ENCODE results near the gene HCLS1.

Gene HCLS1

DNA sequence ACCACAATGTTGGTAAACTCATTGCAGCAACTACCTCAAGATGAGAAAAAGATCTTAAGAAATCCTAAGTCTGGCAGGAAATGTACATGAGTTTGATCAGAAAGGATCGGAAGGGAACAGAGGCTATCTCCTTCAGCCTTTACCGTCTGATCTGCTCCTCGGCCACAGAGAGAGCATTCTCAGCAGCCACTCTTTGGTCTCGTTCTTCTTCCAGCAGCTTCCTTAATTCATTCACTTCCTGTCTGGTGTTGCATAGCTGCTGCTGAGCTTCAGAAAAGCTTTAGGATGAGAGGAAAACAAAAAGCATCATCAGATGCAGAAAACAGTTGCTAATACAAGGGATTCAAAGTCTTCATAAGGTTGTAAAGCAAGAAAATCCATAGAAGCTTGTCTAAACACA lies 6.6 kb upstream of the HCLS1 start:
- no peaks in the 10 kb centered on the region for H3K9me3 Mint-ChIP-seq (ENCODE audit: low read depth)
- peaks cover 31% of the 10 kb centered on the region for H3K36me3 Mint-ChIP-seq
- no peak overlapping the region for H3K27ac Mint-ChIP-seq
- H3K27me3 Mint-ChIP-seq = no peaks in the 10 kb centered on the region
- no peak overlapping the region for H3K4me3 Mint-ChIP-seq
- H3K4me1 Mint-ChIP-seq (ENCODE audit: low read depth) = no peaks in the 10 kb centered on the region

DNA sequence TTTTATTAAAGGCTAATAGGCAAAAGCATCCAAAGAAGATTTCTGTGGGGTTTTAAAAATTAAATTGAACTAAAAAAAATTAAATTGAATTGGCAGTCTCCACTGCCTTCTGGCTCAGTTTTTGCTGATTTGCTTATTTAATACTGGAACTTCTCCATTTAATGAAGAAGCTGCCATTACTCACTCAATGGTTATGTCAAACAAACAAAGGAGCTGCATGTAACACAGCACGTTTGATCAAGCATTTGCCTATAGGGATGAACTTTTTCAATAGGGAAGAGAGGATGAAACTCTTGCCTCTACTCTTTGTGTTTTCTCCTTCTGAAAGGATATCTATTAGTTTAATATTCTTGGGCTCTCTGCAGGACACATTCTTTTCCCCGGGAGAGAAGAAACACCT lies 4.8 kb upstream of the HCLS1 start:
- Mint-ChIP-seq H3K4me1 (ENCODE audit: low read depth) (peaks cover 11% of the 10 kb centered on the region), H3K27ac (no peak overlapping the region), H3K36me3 (peaks cover 28% of the 10 kb centered on the region), H3K4me3 (no peak overlapping the region), H3K9me3 (ENCODE audit: low read depth) (no peaks in the 10 kb centered on the region), H3K27me3 (no peaks in the 10 kb centered on the region)

DNA sequence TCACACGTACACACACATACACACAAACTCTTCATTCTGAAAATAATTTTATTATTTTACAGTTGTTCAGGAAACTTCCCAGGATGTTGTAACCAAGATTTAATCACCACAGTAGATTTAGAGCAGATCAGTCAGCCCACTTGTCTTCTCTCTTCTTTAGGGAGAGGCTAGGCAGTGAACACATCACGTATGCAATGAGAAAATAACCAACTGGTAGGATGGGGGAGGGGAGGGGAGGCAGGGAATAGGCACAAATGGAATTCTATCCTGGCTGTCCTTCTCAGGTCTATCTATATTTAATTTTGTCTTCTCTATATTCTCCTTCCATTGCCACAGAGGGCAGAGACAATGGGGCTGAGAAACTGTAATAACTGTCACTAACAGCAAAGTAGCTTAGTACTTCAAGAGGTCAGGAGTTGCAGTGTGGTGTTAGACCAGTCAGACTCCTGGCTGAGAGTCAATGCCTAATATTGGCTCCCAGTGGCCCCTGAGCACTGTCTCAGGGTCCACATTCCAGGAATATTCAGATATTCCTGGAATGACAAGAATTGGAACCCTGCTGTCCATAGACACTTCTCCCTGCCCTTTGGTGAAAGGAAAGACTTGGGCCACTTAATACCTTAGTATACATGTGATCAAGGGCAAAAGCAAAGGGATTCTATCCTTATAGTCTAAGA lies 2.6 kb upstream of the HCLS1 start:
- Mint-ChIP-seq H3K4me3 (no peak overlapping the region), H3K36me3 (peaks cover 27% of the 10 kb centered on the region), H3K9me3 (ENCODE audit: low read depth) (no peaks in the 10 kb centered on the region), H3K27ac (no peak overlapping the region), H3K4me1 (ENCODE audit: low read depth) (peaks cover 31% of the 10 kb centered on the region), H3K27me3 (no peaks in the 10 kb centered on the region)

DNA sequence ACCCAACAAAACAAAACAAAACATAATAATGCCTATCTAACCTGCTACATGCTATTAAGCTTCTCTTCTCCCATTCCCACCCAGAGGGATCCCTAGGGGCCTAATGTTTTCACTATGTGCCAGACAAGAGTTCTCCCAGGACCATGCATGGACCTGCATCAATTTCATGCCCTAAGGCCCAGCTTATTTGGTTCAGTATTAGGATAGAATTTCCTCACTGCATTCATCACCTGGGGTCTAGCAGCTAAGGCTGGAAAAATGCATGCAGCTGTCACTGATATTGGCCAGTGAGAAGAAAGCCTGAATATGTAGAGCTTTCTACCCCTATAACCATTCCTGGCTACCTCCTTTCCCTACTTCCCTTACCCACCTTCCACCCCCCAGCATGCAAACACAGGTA lies 2.0 kb upstream of the HCLS1 start:
- no peaks in the 10 kb centered on the region for H3K9me3 Mint-ChIP-seq (ENCODE audit: low read depth)

DNA sequence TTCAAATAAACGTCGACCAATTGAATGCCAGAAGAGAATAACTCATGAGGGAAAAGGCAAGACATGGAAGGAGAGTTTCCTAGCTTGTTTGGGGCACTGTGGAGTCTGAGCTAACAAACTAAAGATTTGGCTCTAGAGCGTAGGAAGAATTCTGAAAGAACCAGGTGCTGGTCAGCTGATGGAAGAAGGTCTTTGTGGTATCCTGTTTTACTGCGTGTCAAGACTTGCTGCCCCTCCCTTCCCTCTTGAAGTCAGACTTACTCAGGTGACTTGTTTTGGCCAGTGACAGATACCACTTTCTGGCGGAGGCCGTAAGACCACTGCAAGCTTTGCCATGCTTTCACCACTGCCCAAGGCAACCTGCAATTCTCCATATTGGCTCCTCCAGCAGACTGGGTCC lies 673 bp upstream of the HCLS1 start:
- H3K27me3 Mint-ChIP-seq = no peaks in the 10 kb centered on the region
- H3K36me3 Mint-ChIP-seq = peaks cover 29% of the 10 kb centered on the region
- H3K9me3 Mint-ChIP-seq (ENCODE audit: low read depth) = no peaks in the 10 kb centered on the region
- peak overlapping the region; percentile 99 for H3K27ac Mint-ChIP-seq
- peak overlapping the region; percentile 97 for H3K4me3 Mint-ChIP-seq
- H3K4me1 Mint-ChIP-seq (ENCODE audit: low read depth) = peaks cover 50% of the 10 kb centered on the region

More for the DNA sequence above, 2.0 kb upstream of the HCLS1 start:
- Mint-ChIP-seq H3K4me1 (ENCODE audit: low read depth) (peaks cover 37% of the 10 kb centered on the region), H3K4me3 (no peak overlapping the region), H3K27ac (no peak overlapping the region), H3K36me3 (peaks cover 33% of the 10 kb centered on the region), H3K27me3 (no peaks in the 10 kb centered on the region)

DNA sequence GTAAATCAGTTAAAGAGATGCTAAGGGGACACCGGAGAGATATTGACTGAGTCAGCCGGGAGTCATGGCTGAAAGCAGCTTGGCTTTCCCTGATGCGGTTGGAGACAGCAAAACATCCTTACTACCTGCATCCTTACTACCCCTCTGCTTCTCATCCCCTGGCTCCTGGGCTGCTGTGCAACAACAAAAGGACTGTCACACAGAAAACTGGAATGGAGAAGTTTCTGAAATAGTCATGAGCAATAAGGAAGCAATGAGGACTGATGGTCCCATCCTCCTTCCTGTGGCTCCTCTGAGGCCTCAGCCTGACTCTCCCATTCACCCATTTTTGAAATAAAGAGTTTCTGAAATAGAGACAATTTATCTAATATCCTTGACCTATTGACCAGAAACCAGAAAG lies 1.1 kb downstream of the HCLS1 start:
- no peaks in the 10 kb centered on the region for H3K9me3 Mint-ChIP-seq (ENCODE audit: low read depth)
- peak overlapping the region; percentile 97 for H3K4me3 Mint-ChIP-seq
- peak overlapping the region; percentile 99 for H3K27ac Mint-ChIP-seq
- H3K4me1 Mint-ChIP-seq (ENCODE audit: low read depth) = peaks cover 63% of the 10 kb centered on the region
- no peaks in the 10 kb centered on the region for H3K27me3 Mint-ChIP-seq
- H3K36me3 Mint-ChIP-seq = peaks cover 28% of the 10 kb centered on the region

DNA sequence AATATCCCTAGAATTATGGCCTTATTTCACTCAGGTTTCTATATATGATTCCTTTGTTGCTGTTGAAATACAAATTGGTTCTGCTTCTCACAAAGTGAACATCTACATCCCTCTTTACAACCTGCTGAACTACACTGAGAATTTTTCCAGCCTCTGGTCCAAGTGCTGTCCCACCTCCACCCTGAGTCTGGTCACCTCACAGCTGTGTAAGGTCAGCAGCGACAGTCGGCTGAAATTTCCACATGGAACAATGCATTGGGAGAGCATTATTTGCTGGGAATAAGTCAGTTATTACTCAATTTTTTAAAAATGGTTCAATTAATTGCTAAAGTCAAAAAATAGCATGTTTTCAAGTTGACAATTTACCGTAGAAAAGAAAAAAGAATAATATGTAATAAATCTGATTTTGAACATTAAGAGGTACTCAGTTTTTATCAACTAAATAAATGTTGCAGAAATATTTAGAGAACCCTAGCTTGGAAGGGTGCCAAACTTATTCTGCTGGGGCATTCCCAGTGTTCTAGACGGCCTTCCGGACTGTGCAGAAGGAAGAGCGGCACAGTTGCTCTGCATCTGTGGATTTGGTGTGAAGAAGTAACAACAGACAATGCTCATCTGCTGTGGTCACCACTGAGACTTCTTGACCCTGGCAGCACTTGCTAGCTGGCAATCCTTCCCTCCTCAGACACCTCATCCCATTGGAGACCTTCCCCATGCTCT lies 1.8 kb downstream of the HCLS1 start:
- H3K27ac Mint-ChIP-seq = peak overlapping the region; percentile 99
- peak overlapping the region; percentile 97 for H3K4me3 Mint-ChIP-seq
- peaks cover 70% of the 10 kb centered on the region for H3K4me1 Mint-ChIP-seq (ENCODE audit: low read depth)
- peaks cover 26% of the 10 kb centered on the region for H3K36me3 Mint-ChIP-seq
- H3K9me3 Mint-ChIP-seq (ENCODE audit: low read depth) = no peaks in the 10 kb centered on the region
- no peaks in the 10 kb centered on the region for H3K27me3 Mint-ChIP-seq

DNA sequence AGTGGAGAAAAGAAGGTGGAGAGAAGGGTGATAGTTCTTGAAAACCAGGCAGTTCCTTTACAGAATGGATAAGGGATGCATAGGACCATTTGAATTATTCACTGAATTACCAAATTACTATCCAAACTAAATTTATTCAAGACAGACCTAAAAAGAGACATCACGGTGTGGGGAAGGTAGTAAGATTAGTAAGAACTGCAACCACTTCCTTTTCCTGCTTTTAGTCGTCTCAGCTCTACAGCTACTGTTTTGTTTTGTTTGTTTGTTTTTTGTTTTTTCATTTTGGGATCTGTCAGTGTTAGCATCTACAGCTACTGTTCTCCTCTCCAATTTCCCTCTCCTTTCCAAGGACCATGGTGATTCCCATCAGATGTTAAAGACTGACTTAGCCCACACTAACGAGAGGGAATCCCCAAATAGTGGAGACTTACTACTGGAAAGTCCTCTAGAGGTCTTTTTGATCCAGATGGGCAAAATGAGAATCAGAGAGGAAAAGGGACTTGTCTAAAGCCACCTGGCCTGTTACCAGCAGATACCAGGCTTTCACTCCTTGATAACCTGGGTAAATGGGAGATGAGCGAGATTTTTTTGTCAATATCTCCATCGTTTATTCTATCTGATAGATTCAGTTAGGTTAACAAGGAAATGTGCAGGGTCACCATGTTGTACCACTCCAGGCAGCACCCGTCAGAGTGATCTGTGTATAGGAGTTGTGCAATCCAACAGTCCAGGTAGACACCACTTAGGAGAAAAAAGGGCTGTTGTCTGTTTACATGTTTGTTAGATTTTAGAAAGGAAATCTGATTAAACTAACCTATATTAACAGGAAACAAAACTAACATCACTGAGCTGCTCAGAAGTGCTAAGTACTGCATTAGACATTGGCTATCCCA lies 6.0 kb downstream of the HCLS1 start:
- Mint-ChIP-seq H3K27me3 (no peaks in the 10 kb centered on the region), H3K36me3 (peaks cover 27% of the 10 kb centered on the region), H3K4me3 (peak overlapping the region; percentile 75), H3K9me3 (ENCODE audit: low read depth) (no peaks in the 10 kb centered on the region), H3K27ac (peak overlapping the region; percentile 86), H3K4me1 (ENCODE audit: low read depth) (peaks cover 88% of the 10 kb centered on the region)

DNA sequence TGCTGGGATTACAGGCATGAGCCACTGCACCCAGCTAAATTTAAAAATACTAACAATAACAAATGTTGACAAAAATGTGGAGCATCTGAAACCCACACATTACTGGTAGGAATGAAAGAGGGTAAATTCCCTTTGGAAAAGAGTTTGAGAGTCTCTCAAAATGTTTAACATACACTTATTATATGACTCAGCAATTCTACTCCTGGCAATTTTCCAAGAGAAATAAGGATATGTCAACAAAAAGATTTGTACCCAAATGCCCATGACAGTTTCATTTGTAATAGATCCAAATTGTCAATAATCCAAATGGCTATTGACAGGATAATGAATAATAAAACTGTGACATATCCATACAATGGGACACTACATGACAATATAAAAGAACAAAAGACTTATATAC lies 9.0 kb downstream of the HCLS1 start:
- peak overlapping the region; percentile 78 for H3K27ac Mint-ChIP-seq
- H3K9me3 Mint-ChIP-seq (ENCODE audit: low read depth) = no peaks in the 10 kb centered on the region
- peaks cover 72% of the 10 kb centered on the region for H3K4me1 Mint-ChIP-seq (ENCODE audit: low read depth)
- peak overlapping the region; percentile 18 for H3K4me3 Mint-ChIP-seq
- H3K36me3 Mint-ChIP-seq = peaks cover 15% of the 10 kb centered on the region
- no peaks in the 10 kb centered on the region for H3K27me3 Mint-ChIP-seq

DNA sequence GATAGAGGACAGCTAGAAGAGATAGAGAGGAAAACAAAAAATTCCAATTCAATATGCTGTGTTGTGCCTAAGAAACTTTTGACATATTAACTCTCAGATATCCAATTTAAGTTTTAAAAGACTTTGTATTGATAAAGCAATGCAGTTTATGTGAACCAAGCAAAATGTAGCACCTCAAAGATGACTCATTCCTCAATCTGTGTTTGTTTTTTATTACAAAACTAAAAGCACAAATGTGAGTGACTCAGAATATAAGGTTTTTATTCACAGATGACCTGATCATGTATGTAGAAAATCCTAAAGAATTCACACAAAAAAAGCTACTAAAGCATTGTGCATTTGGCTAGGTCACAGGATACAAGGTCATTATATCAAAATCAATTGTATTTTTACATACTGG lies 11.1 kb downstream of the HCLS1 start:
- Mint-ChIP-seq H3K4me1 (ENCODE audit: low read depth) (peaks cover 58% of the 10 kb centered on the region), H3K27ac (no peak overlapping the region), H3K36me3 (peaks cover 10% of the 10 kb centered on the region), H3K9me3 (ENCODE audit: low read depth) (no peaks in the 10 kb centered on the region), H3K27me3 (no peaks in the 10 kb centered on the region), H3K4me3 (no peak overlapping the region)

DNA sequence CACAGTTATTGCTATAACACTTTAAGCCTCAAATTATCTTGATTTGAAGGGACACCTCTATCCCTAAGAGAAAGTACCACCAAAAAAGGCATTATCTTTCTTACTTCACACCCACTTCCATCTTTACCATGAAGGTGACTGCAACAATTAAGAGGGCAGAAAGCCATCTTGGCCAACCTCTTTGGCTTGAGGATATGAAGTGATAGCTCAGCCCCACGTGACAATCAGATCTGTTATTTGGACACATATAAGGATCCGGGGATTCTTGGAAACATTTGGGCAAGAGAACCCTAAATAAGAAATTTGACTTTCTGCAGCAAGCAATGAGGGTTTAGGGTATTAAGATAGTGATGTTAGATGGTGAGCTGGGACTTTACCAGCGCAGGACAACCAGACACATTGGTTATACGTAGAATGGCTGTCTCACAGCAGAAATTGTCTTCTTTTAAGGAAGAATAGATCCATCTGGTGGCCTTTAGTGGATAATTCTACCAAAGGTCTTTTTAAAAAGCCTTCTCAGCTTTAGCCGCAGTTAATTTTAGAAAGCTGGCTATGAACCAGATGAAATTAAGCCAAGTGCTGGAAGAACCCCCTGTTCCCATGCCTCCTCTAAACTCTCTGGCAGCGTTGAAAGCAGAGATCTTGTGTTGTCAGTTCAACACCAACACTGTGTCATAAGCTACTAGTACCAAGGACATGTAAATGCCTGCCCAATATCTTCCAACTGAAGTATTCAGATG lies 12.3 kb downstream of the HCLS1 start:
- Mint-ChIP-seq H3K27ac (peak overlapping the region; percentile 34), H3K27me3 (no peaks in the 10 kb centered on the region), H3K36me3 (peaks cover 7% of the 10 kb centered on the region), H3K9me3 (ENCODE audit: low read depth) (no peaks in the 10 kb centered on the region), H3K4me3 (no peak overlapping the region), H3K4me1 (ENCODE audit: low read depth) (peaks cover 45% of the 10 kb centered on the region)

DNA sequence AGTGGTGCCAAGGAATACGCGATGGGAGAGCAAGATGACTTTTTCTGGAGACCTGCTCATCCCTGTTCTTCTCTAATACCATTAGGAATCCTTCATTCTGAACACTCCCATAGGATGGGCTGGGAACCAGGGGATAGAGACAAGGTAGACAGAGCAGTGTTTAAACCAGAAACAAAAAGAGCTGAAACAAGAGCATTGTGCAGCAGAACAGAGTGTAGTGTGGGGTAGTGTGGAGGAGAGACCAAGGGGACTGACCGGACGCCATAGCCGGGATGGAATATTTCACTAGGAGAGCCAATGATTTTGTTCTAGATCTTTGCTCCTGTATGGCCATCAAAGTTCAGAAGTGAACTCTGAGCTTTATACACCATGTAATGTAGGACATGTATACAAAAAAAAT lies 15.6 kb downstream of the HCLS1 start:
- Mint-ChIP-seq H3K4me1 (ENCODE audit: low read depth) (peaks cover 31% of the 10 kb centered on the region), H3K27me3 (no peaks in the 10 kb centered on the region), H3K9me3 (ENCODE audit: low read depth) (no peaks in the 10 kb centered on the region), H3K36me3 (peaks cover 12% of the 10 kb centered on the region), H3K27ac (no peak overlapping the region), H3K4me3 (no peak overlapping the region)

DNA sequence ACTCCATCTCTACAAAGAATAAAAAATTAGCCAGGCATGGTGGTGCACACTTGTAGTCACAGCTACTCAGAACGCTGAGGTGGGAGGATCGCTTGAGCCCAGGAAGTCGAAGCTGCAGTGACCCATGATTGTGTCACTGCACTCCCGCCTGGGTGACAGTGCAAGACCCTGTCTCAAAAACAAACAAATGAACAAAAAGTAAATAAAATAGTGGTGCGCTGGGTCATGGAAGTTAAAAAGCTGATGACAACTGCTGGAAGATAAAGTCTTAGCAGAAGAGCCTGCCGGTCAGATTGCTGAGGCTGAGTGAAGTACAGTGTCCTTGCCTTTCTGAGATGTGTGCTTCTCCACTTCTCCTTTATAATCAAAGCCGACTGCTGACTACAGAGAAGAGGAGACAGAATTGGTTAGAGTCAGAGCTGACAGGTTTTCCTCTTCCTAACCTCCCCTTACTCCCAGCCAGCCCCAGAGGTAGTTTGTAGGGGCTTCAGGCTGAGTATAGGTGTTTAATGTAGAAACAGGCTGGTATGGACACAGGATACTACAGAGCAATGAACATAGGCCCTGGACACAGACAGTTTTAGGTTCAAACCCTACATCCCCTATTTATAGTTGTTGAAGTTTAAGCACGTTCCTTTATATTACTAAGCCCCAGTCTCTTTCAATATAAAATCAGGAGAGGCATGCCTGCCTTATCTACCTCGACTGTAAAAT lies 17.9 kb downstream of the HCLS1 start:
- peaks cover 23% of the 10 kb centered on the region for H3K4me1 Mint-ChIP-seq (ENCODE audit: low read depth)
- no peak overlapping the region for H3K4me3 Mint-ChIP-seq
- H3K27me3 Mint-ChIP-seq = no peaks in the 10 kb centered on the region
- peak overlapping the region; percentile 46 for H3K27ac Mint-ChIP-seq
- peaks cover 12% of the 10 kb centered on the region for H3K36me3 Mint-ChIP-seq
- no peaks in the 10 kb centered on the region for H3K9me3 Mint-ChIP-seq (ENCODE audit: low read depth)

DNA sequence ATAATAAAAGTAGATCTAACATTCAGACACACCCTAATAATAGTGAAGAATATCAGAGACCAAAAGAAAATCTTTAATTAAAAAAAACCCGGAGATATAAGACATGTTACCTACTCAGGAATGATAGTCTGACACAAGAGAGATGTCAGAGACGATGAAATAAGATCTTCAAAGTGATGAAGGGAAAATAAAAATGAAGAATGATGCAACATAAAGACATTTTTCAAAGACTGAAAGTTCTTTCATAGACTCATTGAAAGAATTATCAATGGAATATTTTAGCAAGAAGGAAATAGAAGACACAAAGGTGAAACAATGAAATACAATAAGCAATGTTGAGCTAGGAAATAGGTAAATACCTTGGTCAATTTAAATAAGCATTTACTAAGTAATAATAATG lies 19.6 kb downstream of the HCLS1 start:
- Mint-ChIP-seq H3K27me3 (no peaks in the 10 kb centered on the region), H3K4me1 (ENCODE audit: low read depth) (peaks cover 21% of the 10 kb centered on the region), H3K27ac (peak overlapping the region; percentile 58), H3K4me3 (no peak overlapping the region), H3K36me3 (peaks cover 18% of the 10 kb centered on the region), H3K9me3 (ENCODE audit: low read depth) (no peaks in the 10 kb centered on the region)
